SJCRH30 (cell line): ENCODE results near the gene DSP. TPM values are rescaled to one million over a fixed set of nuclear protein-coding genes. Genes with fewer than 3 reads are reported as not detected.

Experiments used
- DNase-seq, 2 experiments: peaks; one replicate each; pipeline ENCODE4 v3.0.0-alpha.2; 2015 to 2020
- H3K27ac ChIP-seq: fragments of 250-450 bp; sonication (Bioruptor Pico); 2 replicates; pipeline ENCODE4 v1.5.1; 2020; ENCODE audit warnings: mild to moderate bottlenecking, moderate library complexity
- H3K27me3 ChIP-seq: fragments of 250-450 bp; sonication (Bioruptor Pico); 2 replicates; pipeline ENCODE4 v1.5.1; 2020; ENCODE audit warnings: mild to moderate bottlenecking, moderate library complexity
- H3K36me3 ChIP-seq: fragments of 250-450 bp; sonication (Bioruptor Pico); 2 replicates; pipeline ENCODE4 v1.5.1; 2020; ENCODE audit warnings: mild to moderate bottlenecking, moderate library complexity
- H3K4me1 ChIP-seq: fragments of 250-450 bp; sonication (Bioruptor Pico); 2 replicates; pipeline ENCODE4 v1.5.1; 2020; ENCODE audit warnings: mild to moderate bottlenecking, moderate library complexity
- H3K4me3 ChIP-seq: fragments of 250-450 bp; sonication (Bioruptor Pico); 2 replicates; pipeline ENCODE4 v1.5.1; 2020; ENCODE audit warnings: mild to moderate bottlenecking, moderate library complexity
- H3K9me3 ChIP-seq: fragments of 250-450 bp; sonication (Bioruptor Pico); replicated peaks from 2 replicates; pipeline ENCODE4 v1.5.1; 2020; ENCODE audit warnings: mild to moderate bottlenecking, moderate library complexity
- total RNA-seq: library from RNA; depleted of rRNA; stranded (reverse); fragments of >200 nt; shearing (Covaris generic); gene quantifications from 2 replicates; pipeline ENCODE4 v1.2.3, GENCODE V29; 2014

Gene DSP
- total RNA-seq, 1 experiment from 2014 or later: not detected

DNA sequence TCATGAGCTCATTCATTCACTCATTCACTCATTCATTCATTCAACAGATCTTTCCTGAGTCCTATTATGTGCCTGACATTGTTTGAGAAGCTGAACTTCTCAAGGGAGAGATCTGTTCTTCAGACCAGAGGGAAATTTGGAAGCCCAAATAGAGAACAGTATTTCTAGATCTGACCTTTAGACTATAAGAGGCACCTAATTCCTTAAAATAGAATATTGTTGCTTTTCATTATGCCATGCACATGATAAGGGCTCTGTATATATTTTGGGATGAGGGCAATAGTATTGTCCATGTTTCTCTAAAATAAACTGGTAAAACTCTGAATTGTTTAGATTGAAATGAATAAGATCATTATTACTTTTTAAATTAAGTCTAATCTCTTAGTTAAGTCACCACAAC lies 18.6 kb upstream of the DSP start:
- Histone ChIP-seq H3K27me3 (no peaks in the 10 kb centered on the region), H3K36me3 (no peaks in the 10 kb centered on the region), H3K4me3 (no peak overlapping the region), H3K27ac (no peak overlapping the region), H3K4me1 (no peaks in the 10 kb centered on the region), H3K9me3 (no peaks in the 10 kb centered on the region)
- DNase-seq: no peak

DNA sequence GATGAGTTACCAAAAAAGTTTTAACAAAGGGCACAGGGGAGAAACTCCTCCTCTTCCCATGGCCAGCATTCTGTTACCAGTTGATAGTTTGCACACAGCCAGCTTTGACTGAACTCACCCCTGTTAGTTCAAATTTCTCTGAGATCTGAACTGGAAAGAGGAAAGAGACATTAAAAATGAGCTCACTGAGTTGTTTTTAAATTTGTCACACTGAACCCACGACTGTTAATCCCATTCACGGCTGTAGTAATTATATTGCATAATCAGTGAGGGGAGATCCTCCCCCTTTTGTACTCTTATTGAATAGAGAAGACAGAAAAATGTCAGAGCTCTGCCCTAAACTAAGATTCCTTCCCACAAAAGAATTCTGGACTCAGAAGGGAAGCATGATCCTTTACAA lies 17.5 kb upstream of the DSP start:
- H3K36me3 ChIP-seq: no peaks in the 10 kb centered on the region
- no peak overlapping the region for H3K27ac ChIP-seq
- DNase-seq: no peak
- no peak overlapping the region for H3K4me3 ChIP-seq
- H3K27me3 ChIP-seq: no peaks in the 10 kb centered on the region
- H3K4me1 ChIP-seq: no peaks in the 10 kb centered on the region
- H3K9me3 ChIP-seq: no peaks in the 10 kb centered on the region

DNA sequence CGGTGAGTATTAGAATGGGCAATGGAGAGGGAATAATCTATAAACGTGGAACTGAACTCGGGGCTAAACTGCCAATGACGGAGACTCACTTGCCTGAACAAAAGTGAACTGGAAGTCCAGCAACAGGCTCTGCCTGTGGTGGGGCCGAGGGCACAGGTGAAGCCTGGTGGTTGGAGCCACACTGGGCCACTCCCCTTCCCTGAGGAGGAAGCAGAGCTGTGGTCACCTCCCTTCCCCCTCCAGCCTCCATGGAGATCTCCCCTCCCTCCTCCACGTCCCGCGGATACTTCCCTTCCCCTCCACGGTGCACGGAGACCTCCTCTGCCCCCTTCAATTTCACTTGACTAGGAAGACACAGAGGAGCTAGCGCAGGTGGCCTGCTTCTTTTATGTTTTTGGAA lies 14.7 kb upstream of the DSP start:
- no peak overlapping the region for H3K27ac ChIP-seq
- H3K36me3 ChIP-seq: no peaks in the 10 kb centered on the region
- DNase-seq: no peak

DNA sequence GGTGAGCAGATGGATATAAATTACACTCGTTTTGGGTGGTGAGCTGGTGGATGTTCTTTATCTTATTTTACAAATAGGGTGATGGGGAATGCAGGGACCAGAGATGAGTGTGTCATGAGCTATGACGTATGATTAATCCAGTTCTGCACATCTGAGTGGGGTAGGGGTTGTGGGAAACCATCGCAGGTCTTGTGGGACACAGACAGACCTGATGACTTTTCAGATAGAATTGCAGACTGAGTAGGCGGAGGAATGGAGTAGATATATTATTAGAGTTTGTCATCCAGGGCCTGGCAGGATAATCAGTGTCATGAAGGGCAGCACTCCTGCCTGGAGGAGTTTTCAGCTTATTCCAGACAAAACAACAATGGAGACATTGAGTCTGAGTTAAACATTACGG lies 12.9 kb upstream of the DSP start:
- Histone ChIP-seq H3K36me3 (no peaks in the 10 kb centered on the region), H3K9me3 (no peaks in the 10 kb centered on the region), H3K4me1 (no peaks in the 10 kb centered on the region), H3K27me3 (no peaks in the 10 kb centered on the region), H3K27ac (no peak overlapping the region), H3K4me3 (no peak overlapping the region)
- DNase-seq: no peak

More for the DNA sequence above, 14.7 kb upstream of the DSP start:
- Histone ChIP-seq H3K9me3 (no peaks in the 10 kb centered on the region), H3K4me3 (no peak overlapping the region), H3K4me1 (no peaks in the 10 kb centered on the region), H3K27me3 (no peaks in the 10 kb centered on the region)

DNA sequence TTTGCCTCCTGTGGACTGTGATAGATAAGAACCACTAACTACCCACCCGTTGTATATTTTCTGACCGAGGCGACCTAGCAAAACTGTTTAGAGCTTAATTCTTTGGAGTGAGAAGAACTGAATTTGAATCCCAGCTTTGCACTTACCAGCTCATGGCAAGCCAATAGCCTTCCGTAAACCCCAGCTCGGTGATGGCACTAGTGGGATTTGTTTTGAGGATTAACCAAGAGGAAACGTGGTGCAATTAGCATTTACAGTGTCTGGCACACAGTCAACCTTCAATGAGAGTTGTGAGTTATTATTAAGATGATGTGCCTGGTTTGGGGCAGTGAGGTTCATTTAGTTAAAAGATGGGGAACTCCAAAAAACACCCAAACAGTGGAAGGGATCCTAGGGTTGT lies 12.3 kb upstream of the DSP start:
- no peaks in the 10 kb centered on the region for H3K27me3 ChIP-seq
- no peaks in the 10 kb centered on the region for H3K9me3 ChIP-seq
- no peak overlapping the region for H3K27ac ChIP-seq
- H3K4me1 ChIP-seq: no peaks in the 10 kb centered on the region
- DNase-seq: no peak
- H3K36me3 ChIP-seq: no peaks in the 10 kb centered on the region
- no peak overlapping the region for H3K4me3 ChIP-seq

DNA sequence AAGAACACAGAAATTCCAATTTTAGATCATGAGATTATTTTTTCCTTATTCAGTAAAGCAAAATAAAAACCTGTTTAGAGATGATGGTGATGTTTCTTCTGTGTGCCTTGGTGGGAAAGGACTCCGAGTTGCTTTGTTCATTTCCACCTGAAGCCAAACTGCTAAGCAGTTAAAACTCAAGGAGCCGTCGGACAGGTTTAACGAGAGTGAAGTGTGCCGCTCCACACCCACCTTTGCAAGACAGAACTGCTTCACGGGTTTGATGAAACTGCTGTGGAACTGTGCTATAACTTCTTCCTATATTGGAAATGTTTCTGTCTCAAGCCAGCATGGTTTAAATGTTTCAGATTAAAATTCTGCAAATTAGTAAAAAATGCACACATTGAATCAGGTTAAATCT lies 9.2 kb upstream of the DSP start:
- Histone ChIP-seq H3K27ac (no peak overlapping the region), H3K9me3 (no peaks in the 10 kb centered on the region), H3K4me3 (no peak overlapping the region), H3K27me3 (no peaks in the 10 kb centered on the region), H3K36me3 (no peaks in the 10 kb centered on the region), H3K4me1 (no peaks in the 10 kb centered on the region)
- DNase-seq: no peak

DNA sequence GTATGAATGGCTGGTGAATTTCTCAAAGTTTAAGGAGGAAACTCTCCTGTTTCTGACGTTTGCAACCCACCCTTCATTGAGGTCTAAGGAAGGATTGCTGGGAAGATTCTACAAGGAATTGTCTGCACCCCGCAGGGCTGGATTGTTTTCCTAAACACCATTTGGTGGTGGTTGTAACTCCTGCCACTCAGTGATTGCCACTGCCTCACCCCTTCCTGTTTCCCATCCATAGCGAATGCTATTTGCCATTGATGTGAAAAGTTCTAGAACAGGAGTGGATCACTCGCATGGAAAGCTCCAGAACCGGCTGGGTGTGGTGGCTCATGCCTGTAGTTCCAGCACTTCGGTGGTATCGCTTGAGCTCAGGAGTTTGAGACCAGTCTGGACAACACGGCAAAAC lies 8.7 kb upstream of the DSP start:
- Histone ChIP-seq H3K27me3 (no peaks in the 10 kb centered on the region), H3K9me3 (no peaks in the 10 kb centered on the region), H3K36me3 (no peaks in the 10 kb centered on the region), H3K4me1 (no peaks in the 10 kb centered on the region), H3K4me3 (no peak overlapping the region), H3K27ac (no peak overlapping the region)
- DNase-seq: no peak

DNA sequence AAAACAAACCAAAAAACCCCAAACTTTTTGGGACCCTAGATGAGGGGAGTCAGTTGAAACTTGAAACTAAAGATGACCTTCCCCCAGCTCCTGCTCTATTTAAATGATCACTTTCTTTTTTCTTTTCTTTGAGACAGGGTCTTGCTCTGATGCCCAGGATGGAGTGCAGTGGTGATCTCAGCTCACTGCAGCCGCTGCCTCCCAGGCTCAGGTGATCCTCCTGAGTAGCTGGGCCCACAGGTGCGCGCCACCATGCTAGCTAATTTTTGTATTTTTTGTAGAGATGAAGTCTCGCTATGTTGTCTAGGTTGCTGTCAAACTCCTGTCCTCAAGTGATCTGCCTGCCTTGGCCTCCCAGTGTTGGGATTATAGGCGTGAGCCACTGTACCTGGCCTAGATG lies 7.3 kb upstream of the DSP start:
- no peak overlapping the region for H3K27ac ChIP-seq
- H3K27me3 ChIP-seq: no peaks in the 10 kb centered on the region
- H3K4me3 ChIP-seq: no peak overlapping the region
- no peak for DNase-seq
- H3K4me1 ChIP-seq: no peaks in the 10 kb centered on the region
- no peaks in the 10 kb centered on the region for H3K9me3 ChIP-seq
- H3K36me3 ChIP-seq: no peaks in the 10 kb centered on the region

DNA sequence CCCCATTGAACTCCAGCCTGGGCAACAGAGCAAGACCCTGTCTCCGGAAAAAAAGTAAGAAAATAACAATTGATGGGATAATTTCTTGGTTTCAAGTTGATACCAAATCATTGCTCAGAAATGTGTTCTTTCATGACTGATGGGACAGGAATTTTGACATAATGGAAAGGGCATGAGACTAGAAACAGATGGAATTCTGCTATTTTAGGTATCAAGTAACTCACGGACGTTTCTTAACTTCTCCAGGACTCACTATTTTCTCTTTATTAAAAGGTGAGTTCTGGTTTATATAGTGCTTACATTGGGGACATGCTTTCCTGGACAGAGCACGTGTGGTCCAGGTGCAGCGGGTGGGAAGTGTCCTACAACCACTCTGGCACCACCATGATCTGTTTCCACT lies 6.0 kb upstream of the DSP start:
- no peak for DNase-seq
- Histone ChIP-seq H3K4me1 (no peaks in the 10 kb centered on the region), H3K4me3 (no peak overlapping the region), H3K27me3 (no peaks in the 10 kb centered on the region), H3K9me3 (no peaks in the 10 kb centered on the region), H3K27ac (no peak overlapping the region), H3K36me3 (no peaks in the 10 kb centered on the region)

DNA sequence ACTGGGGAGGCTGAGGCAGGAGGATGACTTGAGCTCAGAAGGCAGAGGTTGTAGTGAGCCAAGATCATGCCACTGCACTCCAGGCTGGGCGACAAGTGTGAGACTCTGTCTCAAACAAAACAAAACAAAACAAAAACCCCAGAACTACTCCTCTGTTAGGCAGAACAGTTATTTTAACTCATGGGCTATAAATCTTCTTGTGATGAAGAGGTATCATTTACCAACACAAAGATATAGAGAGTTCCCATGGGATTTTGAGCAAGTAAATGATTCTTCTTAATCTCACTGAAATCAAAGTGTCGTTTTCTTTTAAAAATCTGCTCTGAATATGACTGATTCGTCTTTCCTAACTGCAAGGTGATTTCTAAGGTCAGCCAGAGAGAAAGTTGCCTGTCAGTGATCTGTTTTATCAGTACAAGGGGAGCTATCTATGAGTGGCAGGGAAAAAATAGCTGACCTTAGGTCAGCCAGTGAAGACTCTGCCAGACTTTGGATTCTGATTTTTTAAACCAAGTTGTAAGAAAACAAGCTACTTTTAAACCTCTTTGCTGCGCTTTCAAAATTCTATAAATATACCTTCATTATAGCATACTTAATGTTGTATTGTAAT lies 3.8 kb upstream of the DSP start:
- Histone ChIP-seq H3K4me1 (no peaks in the 10 kb centered on the region), H3K36me3 (no peaks in the 10 kb centered on the region), H3K4me3 (no peak overlapping the region), H3K27ac (no peak overlapping the region), H3K9me3 (no peaks in the 10 kb centered on the region), H3K27me3 (no peaks in the 10 kb centered on the region)
- no peak for DNase-seq

DNA sequence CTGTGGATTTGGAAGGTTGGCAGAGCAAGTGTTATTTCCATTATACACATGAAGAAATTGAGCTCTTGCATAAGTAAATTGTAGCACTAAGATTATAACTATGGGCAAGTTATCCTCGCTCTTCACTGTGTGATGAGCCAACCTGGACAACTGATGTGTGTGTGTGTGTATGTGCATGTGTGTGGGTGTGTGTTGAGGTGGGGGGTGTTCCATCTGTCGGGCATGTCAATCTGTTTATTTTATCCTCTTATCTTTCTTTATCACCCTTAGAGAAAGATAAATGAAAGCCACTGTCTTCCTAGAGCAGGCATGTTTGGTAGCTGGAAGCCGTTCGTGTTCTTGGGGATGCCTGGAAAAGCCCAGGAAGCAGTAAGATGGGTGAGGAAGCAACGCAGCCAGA lies 3.0 kb upstream of the DSP start:
- Histone ChIP-seq H3K27me3 (no peaks in the 10 kb centered on the region), H3K36me3 (no peaks in the 10 kb centered on the region), H3K9me3 (no peaks in the 10 kb centered on the region), H3K4me3 (no peak overlapping the region), H3K27ac (no peak overlapping the region), H3K4me1 (no peaks in the 10 kb centered on the region)
- DNase-seq: no peak

DNA sequence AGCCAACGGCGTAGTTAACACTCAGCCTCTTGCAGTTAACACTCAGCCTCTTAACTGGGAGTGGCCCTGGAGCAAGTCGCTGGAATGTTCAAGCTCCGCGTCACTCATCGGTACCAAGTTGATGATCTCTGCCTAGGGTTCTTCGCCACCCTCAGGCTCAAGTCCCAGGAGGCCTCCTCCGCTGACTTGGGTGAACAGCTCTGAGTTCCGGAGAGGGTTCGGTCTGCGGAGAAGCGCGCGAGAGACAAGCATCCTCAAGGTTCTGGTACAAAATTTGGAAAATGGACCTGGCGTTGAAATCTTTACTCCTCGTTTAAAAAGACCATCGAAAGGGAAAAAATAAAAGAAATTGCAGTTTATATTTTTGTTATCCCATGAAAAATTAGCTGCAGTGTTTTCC lies 876 bp upstream of the DSP start:
- Histone ChIP-seq H3K9me3 (no peaks in the 10 kb centered on the region), H3K36me3 (no peaks in the 10 kb centered on the region), H3K27ac (no peak overlapping the region), H3K27me3 (no peaks in the 10 kb centered on the region), H3K4me1 (no peaks in the 10 kb centered on the region), H3K4me3 (no peak overlapping the region)
- DNase-seq: no peak

DNA sequence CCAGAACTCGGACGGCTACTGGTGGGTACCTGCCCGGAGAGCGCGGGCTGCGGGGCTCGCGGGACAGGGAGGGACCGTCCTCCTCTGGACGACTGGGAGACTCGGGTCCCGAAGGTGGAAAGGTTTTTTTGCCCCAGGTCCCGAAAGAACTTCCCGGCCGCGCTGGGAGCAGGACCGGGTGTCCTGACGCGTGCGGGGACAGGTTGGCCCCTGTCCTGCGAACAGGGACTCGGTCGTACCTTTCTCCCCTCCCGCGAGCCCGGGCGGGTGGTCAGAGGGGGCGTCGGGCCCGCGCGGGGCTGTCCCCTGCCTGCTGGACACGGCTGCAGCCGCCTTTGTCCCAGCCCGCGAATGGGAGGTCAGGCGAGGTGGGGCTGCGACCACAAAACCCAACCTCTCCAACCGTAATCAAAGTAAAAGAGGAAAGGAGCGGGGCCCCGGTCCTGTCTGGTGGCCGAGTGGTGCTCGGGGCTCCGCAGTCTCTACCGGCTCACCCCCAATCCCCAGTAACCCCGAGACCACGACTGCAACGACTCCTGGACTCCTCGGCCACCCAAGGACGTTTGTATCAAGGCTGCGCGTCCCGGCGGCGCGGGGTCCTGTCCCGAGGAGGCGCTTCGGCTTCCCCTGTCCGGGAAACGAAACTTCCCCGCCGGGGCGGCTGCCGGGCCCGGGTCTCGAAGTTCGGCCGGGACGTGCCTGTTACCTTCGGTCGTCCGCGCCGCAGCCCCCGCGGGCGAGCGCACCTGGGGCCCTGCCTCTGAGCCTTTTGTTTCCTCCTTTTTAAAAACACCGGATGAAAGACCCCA lies 798 bp downstream of the DSP start:
- Histone ChIP-seq H3K36me3 (no peaks in the 10 kb centered on the region), H3K4me3 (no peak overlapping the region), H3K27me3 (no peaks in the 10 kb centered on the region), H3K4me1 (no peaks in the 10 kb centered on the region), H3K27ac (no peak overlapping the region), H3K9me3 (no peaks in the 10 kb centered on the region)
- no peak for DNase-seq

DNA sequence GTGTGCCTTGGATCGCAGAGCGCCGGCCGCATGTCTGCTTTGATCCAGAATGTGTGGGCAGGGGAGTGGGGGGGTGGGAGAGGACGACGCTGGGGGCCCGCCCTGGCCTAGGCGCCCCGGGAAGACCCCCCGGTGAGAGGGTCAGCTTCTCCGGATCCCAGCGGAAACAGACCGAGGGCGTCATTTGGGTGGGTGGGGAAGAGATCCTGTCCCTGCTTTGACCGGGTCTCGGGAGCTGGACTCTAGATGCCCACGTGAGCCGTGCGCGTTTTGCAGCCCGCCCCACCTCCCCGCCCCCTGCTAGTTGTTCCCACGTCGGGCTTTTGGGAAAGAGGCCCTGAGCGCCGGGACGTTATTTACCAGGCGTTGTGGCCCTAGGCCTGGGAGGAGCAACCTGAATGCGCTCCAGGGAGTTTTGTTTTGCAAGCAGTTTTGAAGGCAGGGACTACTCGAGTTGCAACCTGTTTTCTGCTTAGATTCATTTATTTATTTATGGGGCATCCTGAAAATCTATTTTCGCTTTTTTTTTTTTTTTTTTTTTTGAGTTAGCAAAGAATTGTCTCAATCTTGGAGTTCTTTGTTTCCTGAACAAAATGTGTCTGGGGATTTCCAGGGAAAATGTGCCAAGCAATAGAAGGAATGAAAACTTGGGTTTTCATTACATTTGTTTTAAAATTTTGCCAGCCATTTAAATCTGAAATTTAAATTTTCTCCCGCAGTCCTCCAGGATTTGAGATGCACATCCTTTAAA lies 1.6 kb downstream of the DSP start:
- H3K36me3 ChIP-seq: no peaks in the 10 kb centered on the region
- H3K4me1 ChIP-seq: no peaks in the 10 kb centered on the region
- no peaks in the 10 kb centered on the region for H3K9me3 ChIP-seq
- DNase-seq: no peak
- no peak overlapping the region for H3K27ac ChIP-seq
- H3K27me3 ChIP-seq: no peaks in the 10 kb centered on the region
- H3K4me3 ChIP-seq: no peak overlapping the region

DNA sequence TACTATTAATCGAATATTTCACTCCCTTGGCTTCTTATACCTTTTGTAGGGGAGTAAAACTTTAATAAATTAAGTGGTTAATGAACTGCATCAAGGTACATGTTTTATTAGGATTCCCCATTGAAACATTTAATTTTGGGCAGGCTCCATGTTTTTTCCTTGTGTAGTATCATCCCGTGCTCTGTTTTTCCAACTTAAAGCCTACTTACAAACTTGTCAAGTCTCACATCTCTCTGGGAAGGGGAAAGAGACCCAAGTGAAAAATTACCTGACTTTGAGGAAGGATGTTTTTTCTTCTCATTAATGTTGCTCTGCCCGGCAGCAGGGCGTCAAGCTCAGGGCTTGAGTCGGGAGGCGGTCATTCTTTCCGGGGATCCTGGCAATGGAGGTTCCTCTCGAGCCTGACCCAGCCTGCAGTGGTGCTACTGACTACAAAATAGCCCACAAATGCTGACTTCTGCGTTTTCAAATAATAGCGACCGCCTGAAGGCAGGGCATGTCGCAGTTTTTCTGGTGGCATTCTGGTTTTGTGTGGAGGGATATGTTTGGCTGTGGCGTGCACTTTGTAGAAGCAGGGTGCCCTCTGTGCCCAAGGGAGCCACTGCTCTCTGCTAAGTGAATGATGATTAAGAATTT lies 2.4 kb downstream of the DSP start:
- no peak for DNase-seq
- Histone ChIP-seq H3K36me3 (no peaks in the 10 kb centered on the region), H3K27ac (no peak overlapping the region), H3K4me3 (no peak overlapping the region), H3K27me3 (no peaks in the 10 kb centered on the region), H3K4me1 (no peaks in the 10 kb centered on the region), H3K9me3 (no peaks in the 10 kb centered on the region)
